Measurements from ENCODE around the gene MDK.

The MDK gene

DNA sequence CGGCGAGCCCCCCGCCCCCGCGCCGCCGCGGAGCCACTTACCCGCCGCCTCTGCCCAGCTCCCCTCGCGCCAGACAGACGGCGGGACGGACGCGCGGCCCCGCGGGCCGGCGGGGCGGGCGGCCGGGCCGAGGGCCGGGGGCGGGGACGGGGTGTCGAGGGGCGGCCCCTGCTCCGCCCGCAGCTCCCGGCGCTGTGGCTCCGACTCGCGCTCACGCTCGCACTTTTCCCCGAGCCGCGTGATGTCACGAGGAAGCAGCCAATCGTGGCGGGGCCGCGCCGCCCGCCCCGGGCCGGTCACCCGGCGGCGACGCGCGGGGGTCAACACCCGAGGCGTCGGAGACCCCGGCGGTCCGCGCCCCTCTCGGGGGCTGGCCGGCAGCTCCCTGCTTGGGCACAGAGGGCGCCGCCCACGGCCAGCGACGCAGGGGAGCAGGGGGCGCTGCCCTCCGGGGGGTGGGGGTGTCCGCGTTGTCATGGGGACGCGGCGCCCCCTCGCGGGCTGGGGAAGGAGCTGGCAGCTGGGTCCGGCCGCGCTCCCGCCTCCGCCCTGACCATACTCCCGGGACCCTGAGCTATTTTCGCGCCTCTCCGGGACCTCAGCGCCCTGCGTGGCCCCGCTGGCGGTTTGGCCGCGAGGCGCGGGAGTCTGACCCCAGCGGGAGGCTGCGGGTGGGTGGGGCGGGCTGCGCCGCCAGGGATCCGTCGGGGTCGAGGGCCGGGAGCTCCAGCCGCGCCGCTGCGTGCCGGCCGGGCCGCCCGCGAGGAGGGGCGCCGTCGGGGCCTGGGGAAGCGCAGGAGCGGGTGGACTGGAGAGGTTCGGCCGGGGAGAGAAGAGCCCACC lies 10.3 kb downstream of the MDK start, which contains the start of gene CHRM4:
Gene CHRM4 (minus strand): TSS at position 199 of the 843 bp plus-strand sequence. CDS start 5,219 bp downstream, outside the sequence.
- Histone ChIP-seq H3K4me3 (replicated peaks; ENCODE audit: insufficient read depth, low read length) (peak within 1 kb of the TSS; percentile 57), H3K27ac (replicated peaks) (no peak within 1 kb of the TSS), H3K27me3 (ENCODE audit: insufficient read depth, poor library complexity, severe bottlenecking) (peaks cover 25% of the 10 kb centered on the region)
- no peak for DNase-seq (ENCODE audit: low read depth in 1 of 2, low spot score in 1 of 2)
- TF ChIP-seq GABPA (IDR thresholded peaks at IDR 0.05; ENCODE audit: low read depth) (no peak), SPI1 (IDR thresholded peaks at IDR 0.05; ENCODE audit: borderline replicate concordance, low read depth) (no peak)

DNA sequence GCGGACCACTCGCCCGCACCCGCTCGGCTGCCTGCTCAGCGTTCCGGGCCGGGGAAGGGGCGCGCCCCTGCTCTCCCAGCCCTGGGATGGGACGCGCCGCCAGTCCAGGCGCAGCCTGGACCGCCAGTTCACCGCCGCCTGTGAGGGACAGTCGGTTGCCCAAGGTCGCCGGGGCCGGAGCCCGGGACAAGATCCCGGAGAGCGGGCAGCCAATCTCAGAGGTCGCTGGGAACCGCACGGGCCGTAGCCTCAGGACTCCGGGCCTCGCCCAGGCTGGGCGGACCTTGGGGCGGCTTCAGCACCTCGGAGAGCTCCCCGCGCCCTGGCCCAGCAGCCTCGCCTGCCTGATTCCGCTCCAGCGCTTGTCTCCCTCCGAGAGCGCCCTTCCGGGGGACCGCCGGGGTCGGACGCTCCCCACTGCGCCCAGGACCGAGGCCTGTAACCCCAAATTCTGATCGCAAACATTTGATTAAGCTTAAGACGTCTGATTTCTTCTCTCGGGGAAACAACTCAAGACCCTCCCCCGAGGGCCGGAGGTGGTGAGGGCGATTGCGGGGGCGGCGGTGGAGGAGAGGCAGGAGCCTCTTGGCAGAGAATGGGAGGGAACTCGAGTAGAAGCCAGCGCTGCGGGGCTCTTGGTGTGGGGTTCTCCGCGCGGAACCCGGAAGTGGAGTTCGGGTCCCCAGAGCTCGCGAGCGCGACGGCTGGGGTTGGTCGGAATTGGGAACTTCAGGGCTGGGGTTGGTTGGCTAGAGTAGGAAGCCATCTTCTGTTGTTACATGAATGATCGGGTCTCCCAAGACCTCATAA lies 11.2 kb downstream of the MDK start:
- TF ChIP-seq GABPA (IDR thresholded peaks at IDR 0.05; ENCODE audit: low read depth): no peak
- TF ChIP-seq, protein P1, sequence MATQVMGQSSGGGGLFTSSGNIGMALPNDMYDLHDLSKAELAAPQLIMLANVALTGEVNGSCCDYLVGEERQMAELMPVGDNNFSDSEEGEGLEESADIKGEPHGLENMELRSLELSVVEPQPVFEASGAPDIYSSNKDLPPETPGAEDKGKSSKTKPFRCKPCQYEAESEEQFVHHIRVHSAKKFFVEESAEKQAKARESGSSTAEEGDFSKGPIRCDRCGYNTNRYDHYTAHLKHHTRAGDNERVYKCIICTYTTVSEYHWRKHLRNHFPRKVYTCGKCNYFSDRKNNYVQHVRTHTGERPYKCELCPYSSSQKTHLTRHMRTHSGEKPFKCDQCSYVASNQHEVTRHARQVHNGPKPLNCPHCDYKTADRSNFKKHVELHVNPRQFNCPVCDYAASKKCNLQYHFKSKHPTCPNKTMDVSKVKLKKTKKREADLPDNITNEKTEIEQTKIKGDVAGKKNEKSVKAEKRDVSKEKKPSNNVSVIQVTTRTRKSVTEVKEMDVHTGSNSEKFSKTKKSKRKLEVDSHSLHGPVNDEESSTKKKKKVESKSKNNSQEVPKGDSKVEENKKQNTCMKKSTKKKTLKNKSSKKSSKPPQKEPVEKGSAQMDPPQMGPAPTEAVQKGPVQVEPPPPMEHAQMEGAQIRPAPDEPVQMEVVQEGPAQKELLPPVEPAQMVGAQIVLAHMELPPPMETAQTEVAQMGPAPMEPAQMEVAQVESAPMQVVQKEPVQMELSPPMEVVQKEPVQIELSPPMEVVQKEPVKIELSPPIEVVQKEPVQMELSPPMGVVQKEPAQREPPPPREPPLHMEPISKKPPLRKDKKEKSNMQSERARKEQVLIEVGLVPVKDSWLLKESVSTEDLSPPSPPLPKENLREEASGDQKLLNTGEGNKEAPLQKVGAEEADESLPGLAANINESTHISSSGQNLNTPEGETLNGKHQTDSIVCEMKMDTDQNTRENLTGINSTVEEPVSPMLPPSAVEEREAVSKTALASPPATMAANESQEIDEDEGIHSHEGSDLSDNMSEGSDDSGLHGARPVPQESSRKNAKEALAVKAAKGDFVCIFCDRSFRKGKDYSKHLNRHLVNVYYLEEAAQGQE (IDR thresholded peaks at IDR 0.05; ENCODE audit: insufficient replicate concordance, low read depth): peak; percentile 99
- peaks cover 25% of the 10 kb centered on the region for H3K27me3 ChIP-seq (ENCODE audit: insufficient read depth, poor library complexity, severe bottlenecking)
- DNase-seq (ENCODE audit: low read depth in 1 of 2, low spot score in 1 of 2): peak; percentile 65 to 73
- peak overlapping the region; percentile 57 for H3K4me3 ChIP-seq (replicated peaks; ENCODE audit: insufficient read depth, low read length)
- no peak overlapping the region for H3K27ac ChIP-seq (replicated peaks)

DNA sequence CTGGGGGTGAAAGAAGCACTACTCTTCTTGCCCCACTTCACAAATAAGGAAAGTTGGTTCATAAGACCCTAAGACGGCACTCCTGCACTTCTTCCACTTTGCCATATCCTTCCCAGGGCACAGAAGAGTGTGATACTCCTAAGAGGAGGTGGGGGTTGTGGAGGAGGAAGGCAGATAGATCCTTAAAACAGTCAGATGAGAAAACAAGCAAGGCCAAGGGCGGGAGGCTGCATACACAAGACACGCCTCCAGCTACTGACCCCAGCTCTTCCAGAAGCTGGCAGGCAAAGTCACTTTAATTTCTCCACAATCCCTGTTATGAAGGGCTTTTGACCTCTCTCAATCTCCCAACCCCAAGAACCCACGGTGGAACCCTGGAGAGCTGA lies 11.8 kb downstream of the MDK start:
- DNase-seq (ENCODE audit: low read depth in 1 of 2, low spot score in 1 of 2): no peak
- Histone ChIP-seq H3K4me3 (replicated peaks; ENCODE audit: insufficient read depth, low read length) (peak overlapping the region; percentile 57), H3K27ac (replicated peaks) (no peak overlapping the region), H3K27me3 (ENCODE audit: insufficient read depth, poor library complexity, severe bottlenecking) (peaks cover 25% of the 10 kb centered on the region)
- TF ChIP-seq, protein P1 (IDR thresholded peaks at IDR 0.05; ENCODE audit: insufficient replicate concordance, low read depth): no peak
- no peak for TF ChIP-seq SPI1 (IDR thresholded peaks at IDR 0.05; ENCODE audit: borderline replicate concordance, low read depth)
- TF ChIP-seq GABPA (IDR thresholded peaks at IDR 0.05; ENCODE audit: low read depth): no peak
- TF ChIP-seq POLR2AphosphoS5 (IDR thresholded peaks at IDR 0.05; ENCODE audit: low read depth): no peak
- TF ChIP-seq, protein P2, sequence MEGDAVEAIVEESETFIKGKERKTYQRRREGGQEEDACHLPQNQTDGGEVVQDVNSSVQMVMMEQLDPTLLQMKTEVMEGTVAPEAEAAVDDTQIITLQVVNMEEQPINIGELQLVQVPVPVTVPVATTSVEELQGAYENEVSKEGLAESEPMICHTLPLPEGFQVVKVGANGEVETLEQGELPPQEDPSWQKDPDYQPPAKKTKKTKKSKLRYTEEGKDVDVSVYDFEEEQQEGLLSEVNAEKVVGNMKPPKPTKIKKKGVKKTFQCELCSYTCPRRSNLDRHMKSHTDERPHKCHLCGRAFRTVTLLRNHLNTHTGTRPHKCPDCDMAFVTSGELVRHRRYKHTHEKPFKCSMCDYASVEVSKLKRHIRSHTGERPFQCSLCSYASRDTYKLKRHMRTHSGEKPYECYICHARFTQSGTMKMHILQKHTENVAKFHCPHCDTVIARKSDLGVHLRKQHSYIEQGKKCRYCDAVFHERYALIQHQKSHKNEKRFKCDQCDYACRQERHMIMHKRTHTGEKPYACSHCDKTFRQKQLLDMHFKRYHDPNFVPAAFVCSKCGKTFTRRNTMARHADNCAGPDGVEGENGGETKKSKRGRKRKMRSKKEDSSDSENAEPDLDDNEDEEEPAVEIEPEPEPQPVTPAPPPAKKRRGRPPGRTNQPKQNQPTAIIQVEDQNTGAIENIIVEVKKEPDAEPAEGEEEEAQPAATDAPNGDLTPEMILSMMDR (IDR thresholded peaks at IDR 0.05; ENCODE audit: insufficient read depth, low read length): no peak

DNA sequence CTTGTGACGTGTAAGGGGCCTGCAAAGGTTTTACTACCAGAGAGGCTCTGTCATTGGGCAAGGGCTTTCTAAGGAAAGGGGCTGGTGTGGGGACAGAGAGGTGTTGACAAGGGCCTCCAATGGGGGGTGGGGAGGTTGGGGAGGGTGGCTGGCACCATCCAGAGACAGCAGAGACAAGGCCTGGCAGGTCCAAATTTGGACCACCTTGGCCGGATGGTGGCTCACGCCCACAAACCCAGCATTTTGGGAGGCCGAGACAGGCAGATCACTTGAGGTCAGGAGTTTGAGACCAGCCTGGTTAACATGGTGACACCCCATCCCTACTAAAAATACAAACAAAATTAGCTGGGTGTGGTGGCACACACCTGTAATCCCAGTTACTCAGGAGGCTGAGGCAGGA lies 12.3 kb downstream of the MDK start:
- no peak for DNase-seq (ENCODE audit: low read depth in 1 of 2, low spot score in 1 of 2)
- Histone ChIP-seq H3K27ac (replicated peaks) (no peak overlapping the region), H3K4me3 (replicated peaks; ENCODE audit: insufficient read depth, low read length) (no peak overlapping the region), H3K27me3 (ENCODE audit: insufficient read depth, poor library complexity, severe bottlenecking) (peaks cover 22% of the 10 kb centered on the region)
- no peak for TF ChIP-seq SPI1 (IDR thresholded peaks at IDR 0.05; ENCODE audit: borderline replicate concordance, low read depth)
- TF ChIP-seq POLR2AphosphoS5 (IDR thresholded peaks at IDR 0.05; ENCODE audit: low read depth): no peak
- TF ChIP-seq GABPA (IDR thresholded peaks at IDR 0.05; ENCODE audit: low read depth): no peak
- TF ChIP-seq, protein P1 (IDR thresholded peaks at IDR 0.05; ENCODE audit: insufficient replicate concordance, low read depth): no peak
- TF ChIP-seq, protein P2 (IDR thresholded peaks at IDR 0.05; ENCODE audit: insufficient read depth, low read length): no peak

All from HL-60 (cell line).